SU-DHL-6 (cell line): Measurements from ENCODE around the gene TPPP2.
"Not testable (repeated sequence)": the region's sequence is repeated elsewhere in the genome, so short reads cannot be mapped to it uniquely, and the experiment has no call there.

Source experiments
- H2AFZ ChIP-seq: fragments of 200-600 bp; sonication (generic); 2 replicates; pipeline ENCODE4 v1.6.1; 2014; ENCODE audit warnings: low read depth, mild to moderate bottlenecking, moderate library complexity, mixed read lengths, antibody characterized with exemption, low read length; ENCODE audit not compliant: severe bottlenecking
- H3F3A ChIP-seq: fragments of 200-600 bp; shearing (Covaris generic); 2 replicates; pipeline ENCODE4 v1.6.0; 2016; ENCODE audit warnings: antibody characterized with exemption, mild to moderate bottlenecking; ENCODE audit not compliant: insufficient read depth
- H3K27ac ChIP-seq: fragments of 200-600 bp; sonication (generic); 2 replicates; pipeline ENCODE4 v1.5.1; 2016; ENCODE audit warnings: low read depth, mild to moderate bottlenecking, low read length, moderate library complexity, mixed read lengths
- H3K27me3 ChIP-seq: fragments of 200-600 bp; sonication (generic), shearing (Covaris generic); 2 replicates; pipeline ENCODE4 v1.6.0; 2014; ENCODE audit warnings: mild to moderate bottlenecking, low read length
- H3K36me3 ChIP-seq: fragments of 200-600 bp; sonication (generic); 2 replicates; pipeline ENCODE4 v1.6.1; 2014; ENCODE audit warnings: mild to moderate bottlenecking, low read length, mixed read lengths
- H3K4me2 ChIP-seq: fragments of 300-600, 200-600 bp; shearing (Covaris generic), sonication (generic); 2 replicates; pipeline ENCODE4 v1.6.0; 2014; ENCODE audit warnings: low read length, low read depth, mild to moderate bottlenecking; ENCODE audit not compliant: poor library complexity, severe bottlenecking
- H3K4me3 ChIP-seq: fragments of 200-600 bp; sonication (generic); 2 replicates; pipeline ENCODE4 v1.5.1; 2014; ENCODE audit warnings: antibody characterized with exemption, low read length, mild to moderate bottlenecking, mixed read lengths; ENCODE audit not compliant: insufficient read depth, poor library complexity, severe bottlenecking
- H3K79me2 ChIP-seq: fragments of 200-600 bp; sonication (generic); 2 replicates; pipeline ENCODE4 v1.6.1; 2014; ENCODE audit warnings: mild to moderate bottlenecking, low read length, moderate library complexity; ENCODE audit not compliant: insufficient read depth
- H3K9ac ChIP-seq: fragments of 200-600 bp; sonication (generic); 2 replicates; pipeline ENCODE4 v1.7.0; 2014; ENCODE audit warnings: mild to moderate bottlenecking, low read length
- H3K9me2 ChIP-seq: fragments of 200-600 bp; sonication (generic); replicated peaks from 2 replicates; pipeline ENCODE4 v1.6.1; 2014; ENCODE audit warnings: low read length; ENCODE audit not compliant: insufficient read depth
- H3K9me3 ChIP-seq: fragments of 200-600 bp; sonication (generic); 2 replicates; pipeline ENCODE4 v1.6.1; 2014; ENCODE audit warnings: low read length, mixed read lengths; ENCODE audit not compliant: insufficient read depth
- H4K20me1 ChIP-seq: fragments of 200-600 bp; sonication (generic); 2 replicates; pipeline ENCODE4 v1.6.1; 2014; ENCODE audit warnings: low read depth, mild to moderate bottlenecking, antibody characterized with exemption, low read length, moderate library complexity, mixed read lengths
- CTCF ChIP-seq: fragments of 200-600 bp; sonication (generic); IDR thresholded peaks from one replicate; pipeline ENCODE4 v1.5.1; 2017; ENCODE audit warnings: antibody characterized with exemption, mild to moderate bottlenecking, low read length, moderate library complexity; ENCODE audit not compliant: insufficient read depth, poor library complexity, severe bottlenecking
- EZH2phosphoT487 ChIP-seq: fragments of 200-600 bp; sonication (generic), shearing (Covaris generic); conservative IDR thresholded peaks from 2 replicates; pipeline ENCODE4 v1.6.1; 2018; ENCODE audit warnings: mild to moderate bottlenecking, antibody characterized with exemption, low read length, moderate library complexity, mixed read lengths

The TPPP2 gene

GRCh38 chr14:21040370-21040925 lies 10.4 kb downstream of the TPPP2 start:
- no peaks in the 10 kb centered on the region for H3K9me2 ChIP-seq
- no peaks in the 10 kb centered on the region for H3K79me2 ChIP-seq
- H3K36me3 ChIP-seq = no peaks in the 10 kb centered on the region
- TF ChIP-seq CTCF (peak; percentile 6), EZH2phosphoT487 (no peak)
- no peak overlapping the region for H3K27ac ChIP-seq
- H4K20me1 ChIP-seq = no peaks in the 10 kb centered on the region
- no peaks in the 10 kb centered on the region for H3K27me3 ChIP-seq
- H3K9me3 ChIP-seq = no peaks in the 10 kb centered on the region
- H2AFZ ChIP-seq = no peak overlapping the region
- no peak overlapping the region for H3K4me3 ChIP-seq
- no peak overlapping the region for H3K4me2 ChIP-seq
- H3F3A ChIP-seq = no peaks in the 10 kb centered on the region
- no peak overlapping the region for H3K9ac ChIP-seq

GRCh38 chr14:21040941-21041340 lies 10.9 kb downstream of the TPPP2 start:
- not testable (repeated sequence) for H3K79me2 ChIP-seq, H4K20me1 ChIP-seq, H3K9me2 ChIP-seq, H3K9me3 ChIP-seq, H3K9ac ChIP-seq, H2AFZ ChIP-seq, H3K27ac ChIP-seq, H3K27me3 ChIP-seq, H3K36me3 ChIP-seq, H3F3A ChIP-seq, H3K4me3 ChIP-seq, H3K4me2 ChIP-seq

GRCh38 chr14:21041676-21042433 lies 11.8 kb downstream of the TPPP2 start, which contains the start of gene RNASE7:
TSS of gene RNASE7 (plus strand) at chr14:21042362. CDS start at chr14:21042993, 631 bp downstream.
- no peaks in the 10 kb centered on the region for H3K9me2 ChIP-seq
- no peaks in the 10 kb centered on the region for H3F3A ChIP-seq
- H3K9me3 ChIP-seq = no peaks in the 10 kb centered on the region
- H3K79me2 ChIP-seq = no peaks in the 10 kb centered on the region
- H3K36me3 ChIP-seq = no peaks in the 10 kb centered on the region
- H4K20me1 ChIP-seq = no peaks in the 10 kb centered on the region
- no peak within 1 kb of the TSS for H3K27ac ChIP-seq
- no peak within 1 kb of the TSS for H3K4me3 ChIP-seq
- H3K27me3 ChIP-seq = no peaks in the 10 kb centered on the region
- no peak within 1 kb of the TSS for H2AFZ ChIP-seq
- H3K9ac ChIP-seq = no peak within 1 kb of the TSS
- no peak for TF ChIP-seq EZH2phosphoT487
- TF ChIP-seq CTCF = no peak
- no peak within 1 kb of the TSS for H3K4me2 ChIP-seq

- H2AFZ ChIP-seq = no peak overlapping the region
- H3K27ac ChIP-seq = no peak overlapping the region
- H3K9ac ChIP-seq = no peak overlapping the region
- H3K27me3 ChIP-seq = no peaks in the 10 kb centered on the region
- H3F3A ChIP-seq = no peaks in the 10 kb centered on the region
- no peaks in the 10 kb centered on the region for H4K20me1 ChIP-seq
- H3K4me3 ChIP-seq = no peak overlapping the region
- H3K36me3 ChIP-seq = no peaks in the 10 kb centered on the region
- TF ChIP-seq EZH2phosphoT487 (no peak), CTCF (no peak)
- no peaks in the 10 kb centered on the region for H3K79me2 ChIP-seq
- no peaks in the 10 kb centered on the region for H3K9me3 ChIP-seq
- H3K4me2 ChIP-seq = no peak overlapping the region
- H3K9me2 ChIP-seq = no peaks in the 10 kb centered on the region
These were observed 12.9 kb downstream of the TPPP2 start for GRCh38 chr14:21042918-21043317.
